Left forelimb (tissue), 1 donor: Measurements from ENCODE around the gene NRXN3.
"Not testable (repeated sequence)": the region's sequence is repeated elsewhere in the genome, so short reads cannot be mapped to it uniquely, and the experiment has no call there.

Experiments
- DNase-seq: peaks from one replicate; pipeline ENCODE4 v3.0.0-alpha.2; 2018; ENCODE audit warnings: low spot score

Gene NRXN3

GRCh38 chr14:78403278-78403815 is 233.2 kb downstream of the NRXN3 start:
- DNase-seq, result no peak

- no peak for DNase-seq
Measured at GRCh38 chr14:78405079-78405856, 235.1 kb downstream of the NRXN3 start.

DNA sequence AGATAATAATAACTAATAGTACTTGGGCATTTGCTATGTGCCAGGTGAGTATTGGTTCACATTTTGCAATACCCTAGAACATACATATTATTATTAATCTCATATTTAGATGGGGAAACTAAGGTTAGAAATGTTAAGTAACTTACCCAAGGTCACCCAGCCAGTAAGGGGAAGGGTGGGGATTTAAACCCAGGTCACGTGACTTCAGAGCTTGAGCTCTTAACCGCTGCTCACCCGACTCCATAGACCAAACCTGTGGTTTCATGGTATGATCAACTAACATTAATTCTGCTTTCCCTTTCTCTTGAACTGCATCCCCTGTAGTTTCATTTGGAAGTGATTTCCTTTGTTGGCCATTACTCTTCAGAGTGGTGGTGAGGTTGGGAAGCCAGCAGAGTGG is 242.3 kb downstream of the NRXN3 start:
- DNase-seq, result no peak

DNA sequence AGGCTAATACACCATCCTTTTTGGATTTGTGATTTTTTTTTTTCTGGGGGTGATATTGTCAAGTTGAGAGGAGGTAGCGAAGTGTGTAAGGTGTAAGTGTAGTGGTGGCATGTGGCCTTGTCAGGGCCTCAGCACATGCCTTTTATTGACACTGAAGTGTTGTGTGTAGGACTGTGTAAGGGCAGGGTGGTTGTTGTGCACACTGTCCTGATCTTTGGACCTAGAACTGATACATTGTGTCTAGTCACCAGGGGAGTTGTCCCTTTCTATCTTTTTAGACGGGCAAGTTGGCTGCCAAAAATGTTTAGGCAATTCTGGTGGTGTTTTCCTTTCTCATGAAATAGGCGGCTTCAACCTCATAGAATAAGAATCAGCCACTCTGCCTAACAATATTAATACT is 244.0 kb downstream of the NRXN3 start:
- no peak for DNase-seq

DNA sequence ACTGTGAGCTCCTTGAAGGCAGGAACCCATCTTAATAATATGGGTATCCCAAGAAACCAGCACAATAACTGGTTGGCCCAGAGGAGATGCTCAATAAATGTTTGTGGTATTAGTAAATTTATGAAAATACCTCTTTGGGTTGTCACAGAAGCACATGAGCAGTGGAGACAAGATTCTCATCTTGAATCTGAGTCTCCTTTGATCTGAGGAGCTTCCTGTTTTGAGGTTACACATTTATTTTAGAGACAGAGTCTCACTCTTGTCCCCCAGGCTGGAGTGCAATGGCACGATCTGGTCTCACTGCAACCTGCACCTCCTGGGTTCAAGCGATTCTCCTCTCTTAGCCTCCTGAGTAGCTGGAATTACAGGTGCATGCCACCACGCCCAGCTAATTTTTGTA is 247.4 kb downstream of the NRXN3 start:
- no peak for DNase-seq

- no peak for DNase-seq
Measured at GRCh38 chr14:78424311-78424710, 254.1 kb downstream of the NRXN3 start.

DNA sequence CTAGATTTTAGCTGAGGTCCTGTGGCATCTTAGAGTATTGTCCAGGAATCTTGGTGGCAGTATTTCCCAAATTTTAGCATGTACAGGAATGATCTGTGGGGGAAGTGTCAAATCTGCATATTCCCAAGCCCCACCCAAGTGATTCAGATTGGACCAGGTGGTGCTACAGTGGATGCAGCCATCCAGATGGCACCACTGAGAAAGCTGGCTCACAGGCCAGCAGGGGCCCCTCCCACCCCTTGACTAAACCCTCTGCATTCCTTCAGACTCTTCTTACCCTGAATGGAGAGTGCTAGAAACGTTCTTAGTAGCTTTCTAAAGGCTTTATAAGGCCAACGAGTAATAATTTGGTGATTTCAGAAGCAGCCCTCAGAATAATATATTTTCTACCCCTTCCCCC is 255.2 kb downstream of the NRXN3 start:
- DNase-seq, result no peak

DNA sequence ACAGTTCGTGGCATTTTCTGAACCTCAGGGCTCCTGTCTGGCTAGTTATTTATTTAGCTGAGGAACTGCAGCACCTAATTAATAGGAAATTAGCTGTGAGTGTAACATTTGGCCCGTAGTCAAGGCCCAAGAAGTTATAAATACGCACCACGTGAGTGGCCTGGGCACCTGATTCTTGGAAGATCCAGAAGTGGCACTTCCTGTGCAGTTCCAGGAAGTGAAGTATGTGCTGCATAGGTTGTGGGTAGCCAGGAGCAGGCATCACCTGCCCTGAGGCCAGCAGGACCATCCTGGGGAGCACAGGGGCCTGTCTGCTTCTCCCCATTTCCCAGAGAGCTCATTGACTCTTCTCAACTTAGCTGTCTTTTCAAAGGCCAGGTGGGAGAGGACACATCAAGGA is 255.6 kb downstream of the NRXN3 start:
- DNase-seq, result no peak

- no peak for DNase-seq
Measured at GRCh38 chr14:78432046-78432445, 261.9 kb downstream of the NRXN3 start.

DNA sequence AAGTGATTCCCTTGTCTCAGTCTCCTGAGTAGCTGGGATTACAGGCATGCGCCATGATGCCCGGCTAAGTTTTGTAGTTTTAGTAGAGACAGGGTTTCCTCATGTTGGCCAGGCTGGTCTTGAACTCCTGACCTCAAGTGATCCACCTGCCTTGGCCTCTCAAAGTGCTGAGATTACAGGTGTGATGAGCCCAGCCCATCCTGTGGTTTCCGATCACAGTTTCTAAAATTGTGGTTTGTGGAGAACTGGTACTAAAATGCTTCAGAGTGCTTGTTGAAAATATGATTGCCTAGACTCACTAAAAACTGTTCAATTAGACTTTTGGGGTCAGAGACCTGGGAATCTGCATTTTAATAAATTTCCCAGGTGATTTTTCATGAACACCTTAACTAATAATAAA is 267.3 kb downstream of the NRXN3 start:
- DNase-seq, result not testable (repeated sequence)

DNA sequence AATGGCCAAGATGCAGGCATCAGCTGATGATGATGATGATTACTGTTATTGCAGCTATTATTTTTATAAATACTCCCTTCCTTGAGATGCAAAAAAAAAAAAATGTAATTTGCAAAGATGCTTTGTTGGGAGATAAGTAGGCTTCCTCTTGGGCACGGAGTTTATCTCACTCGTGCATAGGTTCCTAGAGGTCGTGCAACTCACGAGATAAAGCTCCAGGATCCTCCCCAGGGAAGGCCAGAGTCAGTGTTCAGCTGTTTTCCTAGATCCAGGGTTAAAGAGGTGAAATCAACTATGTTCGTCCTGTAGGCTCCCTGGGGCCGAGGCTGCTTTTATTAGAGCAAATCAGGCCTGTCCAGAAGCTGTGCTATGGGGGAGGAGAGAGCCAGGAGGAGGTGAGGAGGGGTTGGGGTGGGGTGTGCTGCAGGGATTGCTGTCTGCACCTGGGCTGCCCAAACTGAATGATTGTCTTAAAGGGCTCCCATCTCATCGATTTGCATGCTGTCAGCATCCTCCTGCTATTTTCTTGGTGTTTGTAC is 270.3 kb downstream of the NRXN3 start:
- no peak for DNase-seq

- no peak for DNase-seq
Measured at GRCh38 chr14:78443834-78444233, 273.7 kb downstream of the NRXN3 start.

GRCh38 chr14:78445275-78445674 is 275.1 kb downstream of the NRXN3 start:
- DNase-seq, result no peak

- no peak for DNase-seq
Measured at GRCh38 chr14:78446807-78447206, 276.6 kb downstream of the NRXN3 start.

DNA sequence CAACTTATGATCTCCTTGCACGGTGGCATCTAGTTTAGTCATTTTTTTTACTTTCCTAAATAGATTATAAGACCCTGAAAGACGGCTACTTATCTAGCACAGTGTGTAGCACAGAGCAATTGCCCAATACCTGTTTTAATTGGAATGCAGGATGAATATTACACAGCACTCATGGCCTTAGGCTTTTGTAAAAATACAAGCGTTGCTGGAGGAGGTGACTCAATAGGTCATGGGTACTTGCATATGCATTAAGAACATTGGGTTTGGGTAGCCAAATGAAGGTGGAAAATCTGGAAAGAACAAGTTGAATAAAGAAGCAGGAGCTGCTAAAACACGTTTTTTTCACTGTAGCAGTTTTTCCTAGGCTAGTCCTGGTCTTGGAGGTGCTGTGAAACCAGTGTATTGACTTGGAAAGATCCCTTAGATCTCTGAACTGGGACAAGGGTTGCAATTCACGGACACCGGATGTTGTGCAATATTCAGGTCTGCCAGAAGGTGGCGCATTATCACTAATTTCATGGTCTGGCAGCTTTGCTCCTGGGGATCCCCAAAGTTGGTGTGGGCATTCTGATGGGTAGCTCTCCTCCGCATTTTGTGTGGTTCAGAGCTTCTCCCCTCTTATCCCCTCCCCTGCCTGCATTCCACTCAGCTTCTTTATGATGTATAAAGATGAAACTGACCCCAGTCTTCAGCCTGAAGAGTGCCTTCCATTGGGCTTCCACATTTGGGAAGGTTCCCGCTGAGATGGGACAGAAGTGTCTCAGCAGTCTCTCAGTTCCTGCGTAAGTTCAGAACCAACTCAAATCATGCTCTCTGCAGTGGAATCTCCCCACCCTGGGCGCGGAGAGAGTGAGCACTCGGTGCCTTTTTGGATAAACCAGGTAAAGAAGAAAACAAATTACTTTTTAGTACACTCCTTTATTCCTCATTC is 278.3 kb downstream of the NRXN3 start:
- no peak for DNase-seq

GRCh38 chr14:78450669-78451318 is 280.6 kb downstream of the NRXN3 start:
- no peak for DNase-seq

DNA sequence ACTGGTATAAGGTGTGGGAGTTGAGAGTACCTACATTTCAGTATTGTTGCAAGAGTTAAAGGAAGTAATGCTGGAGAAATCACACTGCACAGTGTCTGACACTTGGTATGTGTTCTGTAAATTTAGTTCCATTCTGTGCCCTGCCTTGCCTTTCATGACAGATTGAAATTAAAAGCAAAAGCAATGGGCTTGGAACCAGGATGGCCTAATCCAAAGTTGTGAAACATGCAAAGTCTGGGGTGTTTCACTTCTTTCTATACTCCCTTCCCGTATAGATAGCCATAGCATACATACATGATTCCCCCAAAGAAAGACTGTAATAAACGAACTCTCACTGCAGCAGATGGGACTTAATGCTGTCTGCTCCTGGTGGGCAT is 281.1 kb downstream of the NRXN3 start:
- DNase-seq, result no peak

- DNase-seq, result no peak
Measured at GRCh38 chr14:78455896-78456435, 285.8 kb downstream of the NRXN3 start.

DNA sequence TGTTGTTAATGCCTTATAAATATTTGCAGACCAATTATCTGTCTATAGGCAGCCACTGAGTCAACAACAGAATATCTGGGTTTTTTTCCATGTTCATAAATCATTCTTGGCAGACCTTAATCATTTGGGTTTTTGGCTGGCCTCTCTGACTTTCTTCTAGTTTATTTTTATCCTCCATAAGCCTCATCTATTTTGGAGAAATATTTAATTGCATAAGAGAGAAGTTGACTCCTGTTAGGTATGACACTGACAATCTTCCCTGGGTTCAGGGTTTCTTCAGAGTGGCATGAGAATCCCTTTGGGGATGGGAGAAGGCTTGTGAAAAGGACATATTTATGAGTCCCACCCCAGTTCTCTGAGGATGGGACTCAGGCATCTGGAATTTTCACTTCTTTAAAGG is 299.8 kb downstream of the NRXN3 start:
- no peak for DNase-seq

DNA sequence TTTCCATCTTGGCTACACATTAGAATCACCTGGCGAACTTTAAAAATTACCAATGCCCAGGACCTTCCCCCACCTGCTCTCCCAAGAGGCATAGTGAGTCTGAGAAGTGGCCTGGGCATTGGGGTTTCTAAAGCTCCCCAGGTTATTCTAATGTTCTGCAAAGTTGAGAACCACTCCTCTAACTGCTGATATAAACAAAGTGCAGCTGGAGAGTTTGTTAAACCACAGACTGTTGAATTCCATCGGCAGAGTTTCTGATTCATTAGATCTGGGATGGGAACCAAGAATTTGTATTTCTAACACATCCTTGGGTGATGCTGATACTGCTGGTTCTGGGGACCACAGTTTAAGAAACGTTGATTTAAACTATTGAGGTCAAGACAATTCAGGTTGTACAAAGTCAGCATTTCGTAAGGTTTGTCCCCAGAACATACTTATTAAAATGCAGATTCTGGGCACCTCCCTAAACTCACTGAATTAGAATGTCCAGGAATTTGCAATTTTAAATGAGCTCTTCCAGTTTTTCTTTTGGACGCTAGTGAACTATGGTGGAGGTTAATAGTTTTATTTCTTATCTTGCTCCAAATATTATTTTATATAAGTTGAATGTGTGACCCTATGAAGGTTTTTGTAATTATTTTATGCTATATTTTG is 309.1 kb downstream of the NRXN3 start:
- no peak for DNase-seq

DNA sequence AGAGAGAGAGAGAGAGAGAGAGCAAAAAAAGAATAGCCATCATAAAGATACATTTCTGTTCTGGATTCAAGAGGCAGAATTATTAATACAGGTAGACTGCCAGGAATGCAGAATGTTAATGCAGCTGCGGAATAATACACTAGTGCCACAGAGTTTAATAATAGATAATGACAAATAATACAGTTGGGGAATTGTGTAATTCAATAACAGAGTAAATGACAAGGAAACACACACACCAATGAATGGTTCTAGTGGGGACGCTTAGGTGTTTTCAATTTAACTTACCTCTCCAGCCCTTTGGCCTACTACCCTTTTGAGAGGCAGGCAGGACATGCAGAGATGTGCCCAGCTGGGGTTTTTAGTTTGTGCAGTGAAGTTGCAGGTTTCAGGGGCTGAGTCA is 313.9 kb downstream of the NRXN3 start:
- no peak for DNase-seq
